Activated gamma-delta T cell treated with Interleukin-2 at 50 U/mL for 16 hours (primary cell): ENCODE results near the gene TMEM256.
"Not testable (repeated sequence)": the region's sequence is repeated elsewhere in the genome, so short reads cannot be mapped to it uniquely, and the experiment has no call there.

Experiments
- DNase-seq: peaks from one replicate; pipeline ENCODE4 v3.0.0-alpha.2; 2020

Gene TMEM256

GRCh38 chr17:7383371-7383741 is 20.5 kb downstream of the TMEM256 start:
- DNase-seq, result no peak

- DNase-seq, result no peak
These were observed 21.0 kb downstream of the TMEM256 start for GRCh38 chr17:7382901-7383300.

GRCh38 chr17:7380855-7381683 is 22.8 kb downstream of the TMEM256 start, which contains the start of gene TNK1:
Gene TNK1 (plus strand): TSS chr17:7381089. CDS start chr17:7382927, 1,838 bp downstream.
- no peak for DNase-seq

GRCh38 chr17:7380321-7380720 is 23.6 kb downstream of the TMEM256 start:
- no peak for DNase-seq

- no peak for DNase-seq
These were observed 24.8 kb downstream of the TMEM256 start for GRCh38 chr17:7379134-7379533.

GRCh38 chr17:7374353-7374752 is 29.5 kb downstream of the TMEM256 start:
- DNase-seq, result no peak

GRCh38 chr17:7370853-7371252 is 33.0 kb downstream of the TMEM256 start:
- DNase-seq, result no peak

GRCh38 chr17:7369825-7370224 is 34.1 kb downstream of the TMEM256 start:
- no peak for DNase-seq

GRCh38 chr17:7368599-7368994 is 35.3 kb downstream of the TMEM256 start:
- not testable (repeated sequence) for DNase-seq

GRCh38 chr17:7367918-7368598 is 35.8 kb downstream of the TMEM256 start:
- DNase-seq, result no peak

- DNase-seq, result no peak
These were observed 36.8 kb downstream of the TMEM256 start for GRCh38 chr17:7367083-7367482.

GRCh38 chr17:7365963-7366362 is 37.9 kb downstream of the TMEM256 start:
- DNase-seq, result not testable (repeated sequence)

GRCh38 chr17:7363311-7363710 is 40.6 kb downstream of the TMEM256 start:
- no peak for DNase-seq

- DNase-seq, result no peak
These were observed 42.0 kb downstream of the TMEM256 start for GRCh38 chr17:7361906-7362305.

- DNase-seq, result no peak
These were observed 46.5 kb downstream of the TMEM256 start for GRCh38 chr17:7357381-7357780.

- no peak for DNase-seq
These were observed 47.1 kb downstream of the TMEM256 start for GRCh38 chr17:7356756-7357155.

GRCh38 chr17:7356072-7356549 is 47.8 kb downstream of the TMEM256 start:
- peak; percentile 87 for DNase-seq

GRCh38 chr17:7355573-7355972 is 48.3 kb downstream of the TMEM256 start:
- no peak for DNase-seq

- DNase-seq, result no peak
These were observed 48.8 kb downstream of the TMEM256 start, which contains the start of gene TMEM95 for GRCh38 chr17:7355053-7355452. Gene TMEM95 (plus strand): TSS chr17:7355156. CDS start chr17:7355205, 49 bp downstream.

- DNase-seq, result no peak
These were observed 49.5 kb downstream of the TMEM256 start for GRCh38 chr17:7354262-7354843.
